A549 (cell line): ENCODE measurements around the gene NFKBIE. TPM values are rescaled to one million over a fixed set of nuclear protein-coding genes. Genes with fewer than 3 reads are reported as not detected.
A peak's percentile ranks its signal among the peaks of the same experiment; 100 is the strongest.

Experiments
- ATAC-seq, 2 experiments: fragments of 200-7000 bp in 1 of 2; fragments of >200 bp in 1 of 2; cut with Nextera tagmentation in 1 of 2; cut with Tn5 transposase in 1 of 2; 3 replicates each; pipeline versions ENCODE4 v1.8.0 to v1.9.1; 2018 to 2020; ENCODE audit warnings: mild to moderate bottlenecking in 1 of 2, moderate library complexity in 1 of 2
- CTCF ChIA-PET: fragments of 300-600 bp; sonication (Branson Sonifier 250); formaldehyde crosslinking; extraction: SDS; loops from one replicate; lab custom pipeline; 2021; ENCODE audit warnings: antibody characterized with exemption, inconsistent platforms; lab: Yijun Ruan, JAX
- POLR2A ChIA-PET: fragments of 350-600 bp; formaldehyde crosslinking; extraction: SDS; loops from one replicate; lab custom pipeline; 2021; ENCODE audit warnings: antibody characterized with exemption, inconsistent platforms; lab: Yijun Ruan, JAX
- DNase-seq, 2 experiments: peaks; one replicate each; pipeline versions ENCODE4 v3.0.0 to v3.0.0-alpha.2; 2011 to 2016; ENCODE audit warnings: low read depth in 1 of 2, low spot score in 1 of 2
- FAIRE-seq: peaks from 2 replicates; lab custom pipeline; 2011; peaks lifted over from hg19 to GRCh38; lab: Jason Lieb, UNC
- H3K27ac ChIP-seq, 2 experiments: fragments of >200 bp; sonication (Bioruptor Twin); formaldehyde crosslinking; 3 replicates each; pipeline ENCODE4 v1.5.1; 2016 to 2017
- H3K4me1 ChIP-seq: fragments of >200 bp; sonication (Bioruptor Twin); formaldehyde crosslinking; 3 replicates; pipeline ENCODE4 v1.6.1; 2016
- H3K4me2 ChIP-seq: fragments of >200 bp; sonication (Bioruptor Twin); formaldehyde crosslinking; 3 replicates; pipeline ENCODE4 v1.6.1; 2016
- H3K4me3 ChIP-seq: fragments of >200 bp; sonication (Bioruptor Twin); formaldehyde crosslinking; 3 replicates; pipeline ENCODE4 v1.5.1; 2016
- H3K9me3 ChIP-seq: fragments of >200 bp; sonication (Bioruptor Twin); formaldehyde crosslinking; 3 replicates; pipeline ENCODE4 v1.6.1; 2016
- BCL3 ChIP-seq: fragments of >200 bp; sonication (Bioruptor Twin); formaldehyde crosslinking; IDR thresholded peaks from 3 replicates; pipeline ENCODE4 v1.6.1; 2016
- CEBPB ChIP-seq, 2 experiments: fragments of >200 bp in 1 of 2; sonication (Bioruptor Twin) in 1 of 2; formaldehyde crosslinking in 1 of 2; IDR thresholded peaks; 2 replicates each; pipeline ENCODE4 v1.6.1; 2012 to 2016
- CHD2 ChIP-seq: fragments of 150-350 bp; IDR thresholded peaks from 2 replicates; pipeline ENCODE4 v1.6.1; 2014; ENCODE audit warnings: low read length; ENCODE audit not compliant: partially characterized antibody
- E2F6 ChIP-seq: IDR thresholded peaks from 2 replicates; pipeline ENCODE4 v1.6.1; 2012; ENCODE audit warnings: low read depth, borderline replicate concordance
- EHF ChIP-seq: fragments of 250-450 bp; sonication (Bioruptor Pico); IDR thresholded peaks from 2 replicates; pipeline ENCODE4 v1.5.0; 2020; ENCODE audit warnings: mild to moderate bottlenecking
- EHMT2 ChIP-seq: fragments of 200-600 bp; sonication (generic); IDR thresholded peaks from 2 replicates; pipeline ENCODE4 v1.6.1; 2016; ENCODE audit warnings: antibody characterized with exemption, low read depth, mild to moderate bottlenecking, moderate library complexity
- FOSB ChIP-seq: fragments of 250-450 bp; sonication (Bioruptor Pico); IDR thresholded peaks from 2 replicates; pipeline ENCODE4 v1.5.0; 2020; ENCODE audit warnings: mild to moderate bottlenecking, moderate library complexity
- FOSL2 ChIP-seq, 2 experiments: fragments of 450-650 bp in 1 of 2; fragments of >200 bp in 1 of 2; sonication (Bioruptor Twin) in 1 of 2; formaldehyde crosslinking; IDR thresholded peaks; 2 replicates each; pipeline versions ENCODE4 v1.5.0 to v1.6.1; 2016 to 2020; ENCODE audit warnings: mild to moderate bottlenecking in 1 of 2, moderate library complexity in 1 of 2
- HDAC2 ChIP-seq: fragments of 200-600 bp; sonication (generic); IDR thresholded peaks from 2 replicates; pipeline ENCODE4 v1.6.1; 2016
- HES2 ChIP-seq: fragments of >200 bp; sonication (Bioruptor Twin); formaldehyde crosslinking; IDR thresholded peaks from 2 replicates; pipeline ENCODE4 v1.6.1; 2016
- HEYL ChIP-seq: fragments of 250-450 bp; sonication (Bioruptor Pico); IDR thresholded peaks from 2 replicates; pipeline ENCODE4 v1.8.0; 2021; ENCODE audit warnings: mild to moderate bottlenecking, moderate library complexity
- HOXA7 ChIP-seq: fragments of 250-450 bp; sonication (Bioruptor Pico); IDR thresholded peaks from 2 replicates; pipeline ENCODE4 v1.5.0; 2020; ENCODE audit warnings: mild to moderate bottlenecking, moderate library complexity
- JUN ChIP-seq, 2 experiments: fragments of >200 bp; sonication (Bioruptor Twin); formaldehyde crosslinking; IDR thresholded peaks; 2 replicates in 1 of 2; 3 replicates in 1 of 2; pipeline ENCODE4 v1.6.1; 2016 to 2017
- MAX ChIP-seq: IDR thresholded peaks from 2 replicates; pipeline ENCODE4 v1.6.1; 2012
- MYC ChIP-seq: IDR thresholded peaks from 2 replicates; pipeline ENCODE4 v1.6.1; 2012; ENCODE audit warnings: mild to moderate bottlenecking, inconsistent platforms, low read length, improper control_type of control experiment, borderline replicate concordance
- NPAS2 ChIP-seq: fragments of 250-450 bp; sonication (Bioruptor Pico); IDR thresholded peaks from 2 replicates; pipeline ENCODE4 v1.8.0; 2022; ENCODE audit warnings: mild to moderate bottlenecking, moderate library complexity, borderline replicate concordance
- PBX3 ChIP-seq: IDR thresholded peaks from 2 replicates; pipeline ENCODE4 v1.6.1; 2012
- PHF8 ChIP-seq: fragments of 200-600 bp; sonication (generic); IDR thresholded peaks from 2 replicates; pipeline ENCODE4 v1.6.1; 2016; ENCODE audit warnings: low read depth, mild to moderate bottlenecking, antibody characterized with exemption, moderate library complexity, borderline replicate concordance
- POLR2A ChIP-seq: IDR thresholded peaks from 2 replicates; pipeline ENCODE4 v1.6.1; 2012; ENCODE audit warnings: mild to moderate bottlenecking, low read length
- REST ChIP-seq: fragments of 200-600 bp; sonication (generic); IDR thresholded peaks from 2 replicates; pipeline ENCODE4 v1.6.1; 2016; ENCODE audit warnings: antibody characterized with exemption, mild to moderate bottlenecking, moderate library complexity
- RFX5 ChIP-seq: fragments of 450-650 bp; IDR thresholded peaks from 2 replicates; pipeline ENCODE4 v1.7.1; 2014; ENCODE audit warnings: antibody characterized with exemption, mild to moderate bottlenecking, moderate library complexity
- WGBS: methylation state at CpG from one replicate; pipeline ENCODE4 v1.1.6; 2017; ENCODE audit errors: missing lambda C conversion rate; 5-methylcytosine and 5-hydroxymethylcytosine counted together
- polyA plus RNA-seq, 4 experiments: library from polyadenylated mRNA; depleted of rRNA in 3 of 4; stranded (reverse); fragments of >200 nt; fragmentation: RNase III in 1 of 4; extraction: RNeasy Plus Mini Kit Qiagen cat#74134 plus additional on column Dnase treatment in 1 of 4; gene quantifications; 2 replicates in 3 of 4; 3 replicates in 1 of 4; pipeline ENCODE4 v1.2.3, GENCODE V29; 2011 to 2017

NFKBIE gene
- polyA plus RNA-seq, 2 of the 4 experiments (the other 2 are of a cell fraction) = 6.0 to 6.3 TPM

GRCh38 chr6:44246663-44247337 lies 18.6 kb downstream of the NFKBIE start, which contains the start of gene HSP90AB1:
HSP90AB1 (plus strand) TSS chr6:44247101; CDS start chr6:44248630, 1,529 bp downstream.
- FAIRE-seq = no peak
- CTCF ChIA-PET = interaction anchor here (1.3 to 7.8 kb wide), 7 partner anchors 9 to 74 kb away, joined by 4 to 56 read pairs (median 11); partner anchors contain the start of gene SLC35B2

More at GRCh38 chr6:44246663-44247337, 18.6 kb downstream of the NFKBIE start, which contains the start of gene HSP90AB1:
- Histone ChIP-seq H3K9me3 (no peaks in the 10 kb centered on the region), H3K4me1 (peaks cover 38% of the 10 kb centered on the region)
- peak; percentile 72 to 99 for DNase-seq
- POLR2A ChIA-PET = interaction anchor here (0.5 to 3.2 kb wide), 18 partner anchors 8 to 617 kb away, joined by 3 to 38 read pairs (median 5); partner anchors contain the start of genes CDC5L, MRPL14, SLC29A1 and SLC35B2
- WGBS = 2% methylated on average over 22 of the region's 34 CpGs
- peak; percentile 92 for TF ChIP-seq PBX3
- peak; percentile 95 for TF ChIP-seq PHF8
- no peak for TF ChIP-seq FOSL2 (IDR thresholded peaks at IDR 0.05)
- 0 out of 2 replicates have a peak, but pooled peaks have one; percentile 11 for TF ChIP-seq FOSL2 (CRISPR knock-in tag; IDR thresholded peaks at IDR 0.05)
- peak; percentile 90 to 97 for TF ChIP-seq JUN (IDR thresholded peaks at IDR 0.05)
- peak; percentile 94 for TF ChIP-seq POLR2A
- no peak for TF ChIP-seq HEYL (CRISPR knock-in tag)
- peak; percentile 98 for TF ChIP-seq BCL3
- no peak for TF ChIP-seq EHF
- TF ChIP-seq HES2 = no peak
- peak in 1 of 2 experiments; percentile 30; a peak in 1 of 4 replicates for TF ChIP-seq CEBPB (IDR thresholded peaks at IDR 0.05)
- peak; percentile 7; the same call in 1 of the 2 replicates for TF ChIP-seq REST
- peak; percentile 13; the same call in 1 of the 2 replicates for TF ChIP-seq E2F6
- no peak for TF ChIP-seq HDAC2
- TF ChIP-seq FOSB (CRISPR knock-in tag) = no peak
- peak; percentile 76 for TF ChIP-seq MAX
- peak; percentile 82 for TF ChIP-seq CHD2
- no peak for TF ChIP-seq NPAS2 (CRISPR knock-in tag)
- TF ChIP-seq HOXA7 (CRISPR knock-in tag) = peak; percentile 43; the same call in 1 of the 2 replicates
- TF ChIP-seq RFX5 = no peak
- peak; percentile 75; the same call in 1 of the 2 replicates for TF ChIP-seq MYC
- no peak for TF ChIP-seq EHMT2
- TF ChIP-seq, all 56 proteins: peak for 13
- peak within 1 kb of the TSS; percentile 99 for H3K4me2 ChIP-seq
- peak; percentile 68 to 77 for ATAC-seq
- H3K4me3 ChIP-seq = peak within 1 kb of the TSS; percentile 90
- H3K27ac ChIP-seq = peak within 1 kb of the TSS; percentile 95 to 99
